PC-3 (cell line): ENCODE data around the gene CALHM2. TPM values are rescaled to one million over a fixed set of nuclear protein-coding genes. Genes with fewer than 3 reads are reported as not detected.

Experiments
- ATAC-seq: fragments of 200-7000 bp; cut with Tn5 transposase; 2 replicates; pipeline ENCODE4 v1.9.1; 2020; ENCODE audit warnings: mild to moderate bottlenecking, moderate library complexity
- Bru-seq: library from RNA; stranded (reverse); fragments of 400-500 nt; gene quantifications from one replicate; lab custom pipeline; 2021; lab: Mats Ljungman, UMichigan
- BruChase-seq, 2 experiments: library from RNA; stranded (reverse); fragments of 400-500 nt; gene quantifications; one replicate each; lab custom pipeline; 2021; lab: Mats Ljungman, UMichigan
- BruUV-seq: library from RNA; stranded (reverse); fragments of 400-500 nt; replicated peaks from 2 replicates; lab custom pipeline; 2021; lab: Mats Ljungman, UMichigan
- CTCF ChIA-PET: fragments of 300-600 bp; sonication (Branson Sonifier 250); formaldehyde crosslinking; loops from one replicate; lab custom pipeline; 2022; ENCODE audit warnings: antibody characterized with exemption; lab: Charles Lee
- POLR2A ChIA-PET: fragments of 300-600 bp; sonication (Branson Sonifier 250); formaldehyde crosslinking; loops from one replicate; lab custom pipeline; 2022; ENCODE audit warnings: antibody characterized with exemption; ENCODE audit not compliant: unreplicated experiment; lab: Charles Lee
- DNase-seq: peaks from one replicate; pipeline ENCODE4 v3.0.0-alpha.2; 2015
- H2AFZ ChIP-seq: fragments of 300-600 bp; sonication (generic); 2 replicates; pipeline ENCODE4 v1.6.0; 2016; ENCODE audit warnings: antibody characterized with exemption, low read length
- H3F3A ChIP-seq: fragments of 300-600 bp; sonication (generic); one replicate; pipeline ENCODE4 v1.6.0; 2017; ENCODE audit warnings: antibody characterized with exemption, low read length, control low read depth, mild to moderate bottlenecking; ENCODE audit not compliant: unreplicated experiment
- H3K27ac ChIP-seq: fragments of 300-600 bp; sonication (generic); 2 replicates; pipeline ENCODE4 v1.5.1; 2016; ENCODE audit warnings: mild to moderate bottlenecking, low read length
- H3K27me3 ChIP-seq: fragments of 300-600 bp; sonication (generic); 2 replicates; pipeline ENCODE4 v1.6.1; 2016; ENCODE audit warnings: low read length, mixed read lengths
- H3K36me3 ChIP-seq: fragments of 300-600 bp; sonication (generic); 2 replicates; pipeline ENCODE4 v1.6.1; 2016; ENCODE audit warnings: low read depth, mixed run types, low read length, mixed read lengths
- H3K4me1 ChIP-seq: fragments of 300-600 bp; sonication (generic); 2 replicates; pipeline ENCODE4 v1.5.1; 2016; ENCODE audit warnings: low read length; ENCODE audit not compliant: insufficient read depth
- H3K4me2 ChIP-seq: fragments of 300-600 bp; sonication (generic); 2 replicates; pipeline ENCODE4 v1.6.0; 2016; ENCODE audit warnings: low read length
- H3K4me3 ChIP-seq: fragments of 300-600 bp; sonication (generic); 2 replicates; pipeline ENCODE4 v1.5.1; 2016; ENCODE audit warnings: mild to moderate bottlenecking, low read length, mixed read lengths
- H3K79me2 ChIP-seq: fragments of 300-600 bp; sonication (generic); 2 replicates; pipeline ENCODE4 v1.6.1; 2017; ENCODE audit warnings: low read length, mixed read lengths
- H3K9ac ChIP-seq: fragments of 300-600 bp; sonication (generic); 2 replicates; pipeline ENCODE4 v1.6.0; 2016; ENCODE audit warnings: mild to moderate bottlenecking, low read length
- H3K9me2 ChIP-seq: fragments of 300-600 bp; sonication (generic); replicated peaks from 2 replicates; pipeline ENCODE4 v1.6.1; 2016; ENCODE audit warnings: mixed run types, low read length, mixed read lengths
- H3K9me3 ChIP-seq: fragments of 300-600 bp; sonication (generic); 2 replicates; pipeline ENCODE4 v1.6.1; 2016; ENCODE audit warnings: low read length, mixed read lengths
- H4K20me1 ChIP-seq: fragments of 300-600 bp; sonication (generic); 2 replicates; pipeline ENCODE4 v1.6.1; 2016; ENCODE audit warnings: low read length, mixed read lengths
- EZH2 ChIP-seq: fragments of 300-600 bp; sonication (generic); IDR thresholded peaks from one replicate; pipeline ENCODE4 v1.6.1; 2017; ENCODE audit warnings: antibody characterized with exemption, mild to moderate bottlenecking, low read length; ENCODE audit not compliant: unreplicated experiment
- EZH2phosphoT487 ChIP-seq: fragments of 300-600 bp; sonication (generic); IDR thresholded peaks from 2 replicates; pipeline ENCODE4 v1.6.1; 2018; ENCODE audit warnings: mild to moderate bottlenecking, antibody characterized with exemption, low read length, borderline replicate concordance
- intact Hi-C: fragments of 100-400 bp; cut with micrococcal nuclease; formaldehyde crosslinking; loops from 2 replicates; pipeline ENCODE4 v1.9.0; 2023
- long read RNA-seq: library from polyadenylated mRNA; unstranded; transcript quantifications from one replicate; pipeline ENCODE4 v2.0.0, GENCODE V29; 2021; ENCODE audit not compliant: unreplicated experiment
- total RNA-seq: library from RNA; depleted of rRNA; stranded (reverse); fragments of >200 nt; gene quantifications from 2 replicates; pipeline ENCODE4 v1.2.3, GENCODE V29; 2014; rRNA removed
- TF ChIP-seq, protein P1 (sequence below): fragments of 300-600 bp; sonication (generic); conservative IDR thresholded peaks from 2 replicates; pipeline ENCODE4 v1.5.1; 2017; ENCODE audit warnings: antibody characterized with exemption, low read depth, mild to moderate bottlenecking, low read length

The CALHM2 gene, protein sequence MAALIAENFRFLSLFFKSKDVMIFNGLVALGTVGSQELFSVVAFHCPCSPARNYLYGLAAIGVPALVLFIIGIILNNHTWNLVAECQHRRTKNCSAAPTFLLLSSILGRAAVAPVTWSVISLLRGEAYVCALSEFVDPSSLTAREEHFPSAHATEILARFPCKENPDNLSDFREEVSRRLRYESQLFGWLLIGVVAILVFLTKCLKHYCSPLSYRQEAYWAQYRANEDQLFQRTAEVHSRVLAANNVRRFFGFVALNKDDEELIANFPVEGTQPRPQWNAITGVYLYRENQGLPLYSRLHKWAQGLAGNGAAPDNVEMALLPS
- total RNA-seq (1.3 and 2.0 TPM in 2 replicates), Bru-seq, nascent RNA (percentile 39 among the genes with signal in this experiment), BruChase-seq, experiment 1, labeled RNA remaining after a 6-hour chase (percentile 58 among the genes with signal in this experiment), BruChase-seq, experiment 2, labeled RNA remaining after a 2-hour chase (percentile 42 among the genes with signal in this experiment)
- long read RNA-seq, partial matches to known transcripts, result 1 of 2 reads
- long read RNA-seq, other reads (novel, unspliced or antisense), result 1 of 2 reads

DNA sequence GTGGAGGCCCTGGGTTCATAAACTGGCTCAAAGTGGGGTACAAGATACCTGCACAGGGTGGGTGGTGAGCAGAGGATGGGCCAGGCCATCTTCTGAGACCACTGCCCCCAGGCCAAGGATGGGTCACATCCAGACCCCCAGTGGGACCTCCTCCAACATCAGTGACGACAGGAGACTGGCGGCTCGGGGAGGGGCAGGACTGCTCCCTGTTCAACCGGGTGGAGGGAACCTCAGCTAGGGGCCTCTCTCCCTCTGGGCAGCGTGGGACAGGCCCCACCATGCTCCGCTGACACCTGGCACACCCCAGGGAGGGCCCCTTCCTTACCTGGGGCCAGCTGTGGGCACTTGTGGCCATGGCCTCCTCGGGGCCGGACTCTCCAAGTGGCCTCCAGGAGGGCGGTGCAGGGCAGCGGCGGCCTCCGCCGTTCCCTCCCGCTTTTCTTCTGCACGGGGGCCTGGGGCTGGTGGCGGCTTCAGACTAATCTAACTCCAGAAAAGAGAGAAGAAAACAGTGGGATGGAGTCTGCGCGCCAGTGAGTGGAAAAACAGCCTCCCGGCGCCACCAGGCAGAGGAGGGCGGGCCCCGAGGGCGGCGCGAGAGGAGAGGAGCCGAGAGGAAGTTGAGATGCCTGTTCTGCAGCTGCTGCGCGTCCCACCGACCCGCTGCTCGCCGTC is at the start of gene CALHM2:
CALHM2 (minus strand) TSS at position 540 of the 675 bp plus-strand sequence. CDS start 2,429 bp downstream, outside the sequence.
- Histone ChIP-seq H4K20me1 (no peaks in the 10 kb centered on the region), H2AFZ (peak within 1 kb of the TSS; percentile 59; the same call in 1 of the 2 replicates), H3F3A (no peaks in the 10 kb centered on the region), H3K27ac (peak within 1 kb of the TSS; percentile 79), H3K27me3 (no peaks in the 10 kb centered on the region), H3K9me3 (no peaks in the 10 kb centered on the region), H3K36me3 (no peaks in the 10 kb centered on the region), H3K4me1 (peaks cover 23% of the 10 kb centered on the region), H3K79me2 (no peaks in the 10 kb centered on the region), H3K9ac (peak within 1 kb of the TSS; percentile 33; the same call in 1 of the 2 replicates), H3K4me3 (peak within 1 kb of the TSS; percentile 21; the same call in 1 of the 2 replicates), H3K9me2 (no peaks in the 10 kb centered on the region), H3K4me2 (peak within 1 kb of the TSS; percentile 66)
- CTCF ChIA-PET, result interaction anchor here (0.5 to 0.6 kb wide), 2 partner anchors 433 to 1029 kb away, joined by 3 to 4 read pairs; no protein-coding TSS in a partner anchor
- TF ChIP-seq EZH2 (no peak), EZH2phosphoT487 (no peak)
- TF ChIP-seq, protein P1, sequence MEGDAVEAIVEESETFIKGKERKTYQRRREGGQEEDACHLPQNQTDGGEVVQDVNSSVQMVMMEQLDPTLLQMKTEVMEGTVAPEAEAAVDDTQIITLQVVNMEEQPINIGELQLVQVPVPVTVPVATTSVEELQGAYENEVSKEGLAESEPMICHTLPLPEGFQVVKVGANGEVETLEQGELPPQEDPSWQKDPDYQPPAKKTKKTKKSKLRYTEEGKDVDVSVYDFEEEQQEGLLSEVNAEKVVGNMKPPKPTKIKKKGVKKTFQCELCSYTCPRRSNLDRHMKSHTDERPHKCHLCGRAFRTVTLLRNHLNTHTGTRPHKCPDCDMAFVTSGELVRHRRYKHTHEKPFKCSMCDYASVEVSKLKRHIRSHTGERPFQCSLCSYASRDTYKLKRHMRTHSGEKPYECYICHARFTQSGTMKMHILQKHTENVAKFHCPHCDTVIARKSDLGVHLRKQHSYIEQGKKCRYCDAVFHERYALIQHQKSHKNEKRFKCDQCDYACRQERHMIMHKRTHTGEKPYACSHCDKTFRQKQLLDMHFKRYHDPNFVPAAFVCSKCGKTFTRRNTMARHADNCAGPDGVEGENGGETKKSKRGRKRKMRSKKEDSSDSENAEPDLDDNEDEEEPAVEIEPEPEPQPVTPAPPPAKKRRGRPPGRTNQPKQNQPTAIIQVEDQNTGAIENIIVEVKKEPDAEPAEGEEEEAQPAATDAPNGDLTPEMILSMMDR, result no peak
- intact Hi-C loops, result loop anchor here (2.0 kb wide), 1 partner anchor 31 kb away; no protein-coding TSS in a partner anchor
- POLR2A ChIA-PET, result no interaction called here
- DNase-seq (no peak), ATAC-seq (0 out of 2 replicates have a peak, but pooled peaks have one; percentile 20)
- BruUV-seq, result no TSS peak

DNA sequence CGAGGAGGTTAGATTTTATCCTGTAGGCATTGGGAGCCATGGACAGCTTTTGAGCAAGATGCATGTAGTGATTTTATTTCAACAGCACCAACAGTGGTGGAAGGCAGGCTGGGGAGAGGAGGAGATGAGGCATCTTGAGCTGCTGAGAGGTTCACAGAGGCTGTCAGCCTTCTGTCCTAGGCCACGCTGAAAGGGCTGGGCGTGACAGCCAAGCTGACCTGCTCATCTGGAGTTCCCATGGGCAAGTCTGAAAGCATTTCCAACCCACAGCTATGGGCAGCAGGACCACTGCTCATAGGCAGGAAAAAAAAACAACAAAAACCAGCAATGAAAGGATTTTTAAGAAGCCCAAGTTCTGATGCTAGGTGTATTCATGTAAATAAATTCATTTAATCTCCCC is 49.0 kb upstream of the CALHM2 start:
- Histone ChIP-seq H4K20me1 (no peaks in the 10 kb centered on the region), H3K27ac (no peak overlapping the region), H3K9me2 (no peaks in the 10 kb centered on the region), H2AFZ (no peak overlapping the region), H3K79me2 (no peaks in the 10 kb centered on the region), H3K36me3 (no peaks in the 10 kb centered on the region), H3K27me3 (0 out of 2 replicates have a peak, but pooled peaks cover 2% of the 10 kb centered on the region), H3K9me3 (no peaks in the 10 kb centered on the region), H3K4me2 (no peak overlapping the region), H3K9ac (no peak overlapping the region), H3K4me3 (no peak overlapping the region), H3F3A (no peaks in the 10 kb centered on the region), H3K4me1 (peaks cover 10% of the 10 kb centered on the region)
- BruUV-seq, result no TSS peak
- TF ChIP-seq, protein P1, result no peak
- no peak for TF ChIP-seq EZH2
- TF ChIP-seq EZH2phosphoT487, result no peak
- no peak for ATAC-seq
- intact Hi-C loops, result no loop called here
- CTCF ChIA-PET, result no interaction called here
- no peak for DNase-seq
- POLR2A ChIA-PET, result no interaction called here
